NCI-H1417 treated with DMSO at 0.1 percent for 48 hours (cell line): Measurements from ENCODE around the gene LMF2.

ENCODE experiments used
- DNase-seq: peaks from one replicate; lab custom pipeline; 2025; lab: John Stamatoyannopoulos, UW

The LMF2 gene

DNA sequence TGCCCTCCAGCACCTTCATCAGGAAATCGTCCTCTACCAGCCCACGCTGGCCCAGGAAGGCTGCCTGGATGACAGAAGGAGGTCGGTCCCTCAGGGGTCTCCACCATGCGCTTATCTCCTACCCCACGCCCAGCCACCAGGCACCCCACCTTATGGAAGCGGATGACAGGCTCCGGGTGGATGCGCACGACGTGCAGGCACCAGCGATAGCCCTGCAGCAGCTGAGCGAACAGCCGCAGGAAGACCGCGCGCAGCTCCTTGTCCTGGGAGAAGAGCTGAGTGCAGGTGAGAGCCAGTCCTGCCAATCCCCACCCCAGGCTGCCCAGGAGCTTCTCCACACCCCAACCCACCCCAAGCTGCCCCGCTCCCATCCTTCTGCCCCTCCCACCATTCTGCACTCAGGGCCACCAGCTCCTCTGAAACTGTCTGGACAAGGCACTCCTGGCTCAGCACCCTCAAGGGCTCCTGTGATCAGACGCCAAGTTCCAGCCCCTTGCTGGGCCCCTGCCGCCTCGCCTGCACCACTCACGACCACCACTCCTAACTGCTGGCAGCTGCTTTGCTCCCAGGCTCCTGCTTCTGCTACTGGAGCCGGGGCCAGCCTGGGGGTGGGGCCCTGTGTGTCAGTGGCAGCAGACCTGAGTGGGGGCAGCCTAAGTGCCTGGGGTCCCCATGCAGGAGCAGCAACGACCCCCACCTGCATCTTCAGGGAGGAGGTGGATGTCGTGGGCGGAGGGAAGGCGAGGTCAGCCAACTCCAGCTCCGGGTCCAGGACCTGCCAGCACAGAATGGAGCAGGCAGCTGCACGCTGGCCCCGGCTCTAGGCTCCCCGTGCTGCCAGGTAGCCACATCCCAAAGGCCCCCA is 42.2 kb downstream of the LMF2 start:
- DNase-seq = no peak

GRCh38 chr22:50464451-50464850 is 43.1 kb downstream of the LMF2 start:
- DNase-seq = no peak

DNA sequence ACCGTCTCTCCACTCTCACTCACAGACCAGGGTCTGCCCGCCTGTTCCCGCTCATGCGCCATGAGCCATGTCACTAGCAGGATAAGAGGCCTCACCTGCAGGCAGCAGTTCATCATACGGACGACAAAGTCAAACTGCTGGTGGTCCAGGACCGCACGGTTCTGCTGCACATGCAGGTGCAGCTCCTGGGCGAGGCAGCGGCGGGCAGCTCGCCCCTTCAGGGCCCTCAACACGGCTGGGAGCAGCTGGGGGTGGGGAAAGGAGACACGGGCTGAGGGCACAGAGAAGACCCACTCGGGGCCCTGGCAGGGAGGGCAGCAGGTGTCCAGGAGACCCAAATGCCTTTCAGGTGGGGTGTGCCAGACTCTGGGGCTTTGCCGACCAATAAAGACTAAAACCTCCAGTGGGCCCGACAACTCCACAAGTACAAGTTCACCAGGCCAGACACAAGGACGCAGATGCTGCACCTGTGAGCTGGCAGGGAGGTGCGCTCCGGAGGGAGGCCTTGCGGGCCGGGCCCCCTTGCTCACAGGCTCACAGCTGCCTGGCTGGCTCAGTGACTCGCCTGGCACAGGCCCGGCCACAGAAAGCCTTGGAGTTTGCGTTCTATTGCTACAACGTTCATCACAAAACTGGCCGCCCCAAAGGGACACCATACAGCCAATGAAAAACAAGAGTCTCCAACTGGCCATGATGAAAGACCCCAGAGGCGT is 44.2 kb downstream of the LMF2 start:
- no peak for DNase-seq

DNA sequence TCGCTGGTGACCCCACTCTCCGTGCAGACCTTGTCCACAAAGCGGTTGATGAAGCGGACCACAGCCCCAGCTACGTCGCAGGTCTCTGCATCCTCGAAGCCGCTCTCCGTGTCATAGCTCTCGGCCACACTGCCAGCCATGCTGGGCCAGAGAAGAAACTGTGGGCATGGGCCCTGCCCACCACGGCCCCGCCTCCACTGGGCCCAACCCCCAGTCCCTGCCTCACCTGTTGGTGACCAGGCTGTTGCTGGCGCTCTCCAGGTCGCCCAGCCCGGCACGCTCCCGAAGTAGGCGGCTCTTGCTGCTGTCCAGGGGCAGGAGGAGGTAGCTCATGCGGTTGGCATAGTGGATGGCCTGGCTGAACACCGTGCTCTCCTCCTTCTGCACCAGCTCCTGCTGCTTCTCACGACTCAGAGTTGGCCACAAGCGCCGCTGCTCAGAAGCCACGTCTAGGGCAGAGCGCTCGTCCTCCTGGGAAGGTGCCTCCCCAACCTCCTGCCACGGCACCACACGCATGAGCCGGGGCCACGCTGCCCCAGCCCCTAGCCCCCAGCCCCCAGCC is 45.4 kb downstream of the LMF2 start:
- no peak for DNase-seq

DNA sequence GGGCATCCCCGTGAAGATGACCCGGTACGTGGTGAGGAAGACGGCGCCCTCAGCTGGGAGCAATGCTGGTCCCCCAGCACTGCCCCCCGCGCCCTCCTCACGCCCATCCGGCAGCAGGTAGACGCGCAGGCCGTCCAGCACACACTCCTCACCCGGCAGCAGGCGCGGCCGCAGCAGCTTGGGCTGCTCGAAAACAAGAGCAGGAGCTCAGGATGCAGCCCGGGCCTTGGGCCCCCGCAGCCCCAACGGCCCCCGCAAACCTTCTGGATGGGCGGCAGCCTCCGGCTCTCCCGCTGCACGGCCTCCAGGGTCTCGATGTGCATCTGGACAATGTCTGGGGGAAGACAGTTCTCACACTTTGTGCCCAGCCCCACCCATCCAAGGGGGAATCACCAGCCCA is 46.0 kb downstream of the LMF2 start:
- no peak for DNase-seq

- no peak for DNase-seq
Measured at GRCh38 chr22:50460938-50461337, 46.6 kb downstream of the LMF2 start.

- no peak for DNase-seq
Measured at GRCh38 chr22:50459496-50460140, 47.9 kb downstream of the LMF2 start.

GRCh38 chr22:50459016-50459415 is 48.5 kb downstream of the LMF2 start:
- DNase-seq = no peak

DNA sequence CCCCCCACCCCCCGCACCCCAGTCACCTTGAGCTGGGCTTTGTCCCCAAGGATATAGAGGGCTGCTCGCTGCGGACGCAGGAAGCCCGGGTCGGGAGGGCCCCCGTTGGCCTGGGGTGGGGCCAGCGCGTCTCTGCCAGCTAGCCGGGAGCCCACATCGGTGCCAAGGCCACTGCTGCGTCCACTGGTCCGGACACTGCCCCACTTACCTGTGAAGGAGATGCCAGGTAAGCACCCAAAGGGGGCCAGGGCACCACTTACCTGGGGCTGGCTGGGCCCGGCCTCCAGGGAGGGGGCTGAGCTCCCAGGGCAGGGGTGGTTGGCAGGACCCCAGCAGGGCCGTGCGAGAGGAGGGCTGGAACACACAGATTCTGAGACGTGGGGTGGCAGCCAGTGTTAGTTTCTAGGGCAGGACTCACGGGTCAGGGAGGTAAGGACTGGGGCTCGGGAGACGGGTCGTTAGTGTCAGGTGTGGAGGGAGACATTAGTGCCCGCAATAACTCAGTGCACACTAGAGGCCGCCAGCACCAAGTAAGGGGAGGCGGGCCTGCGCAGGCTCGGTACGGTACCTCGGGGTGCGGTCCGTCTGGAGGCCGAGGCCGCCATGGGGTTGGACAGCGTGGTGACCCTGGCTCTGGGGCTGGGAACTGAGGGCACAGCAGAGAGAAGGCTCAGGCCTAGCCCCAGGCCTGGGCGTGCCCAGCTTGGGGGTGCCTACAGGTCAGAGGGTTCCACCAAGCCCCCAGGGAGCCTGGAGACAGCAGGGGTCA is 50.9 kb downstream of the LMF2 start:
- no peak for DNase-seq

DNA sequence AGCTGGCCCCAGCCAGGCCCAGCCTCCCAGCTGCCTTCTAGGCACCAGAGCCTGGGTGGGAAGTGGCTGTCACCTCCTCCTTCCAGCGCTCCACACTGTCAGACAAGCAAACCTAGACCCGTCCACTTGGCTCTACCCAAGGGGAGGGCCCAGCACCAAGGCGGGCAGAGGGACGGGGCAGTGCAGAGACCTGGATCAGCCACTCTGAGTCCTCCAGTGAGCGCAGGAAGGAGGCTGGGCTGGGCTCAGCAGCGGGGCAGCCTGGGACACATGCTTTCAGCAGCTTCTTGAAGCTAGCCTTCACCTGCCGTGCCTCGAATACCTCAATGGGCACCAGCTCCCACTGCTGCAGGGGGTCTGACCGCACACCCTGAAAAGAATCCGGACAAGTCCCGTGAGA is 51.5 kb downstream of the LMF2 start:
- DNase-seq = no peak

DNA sequence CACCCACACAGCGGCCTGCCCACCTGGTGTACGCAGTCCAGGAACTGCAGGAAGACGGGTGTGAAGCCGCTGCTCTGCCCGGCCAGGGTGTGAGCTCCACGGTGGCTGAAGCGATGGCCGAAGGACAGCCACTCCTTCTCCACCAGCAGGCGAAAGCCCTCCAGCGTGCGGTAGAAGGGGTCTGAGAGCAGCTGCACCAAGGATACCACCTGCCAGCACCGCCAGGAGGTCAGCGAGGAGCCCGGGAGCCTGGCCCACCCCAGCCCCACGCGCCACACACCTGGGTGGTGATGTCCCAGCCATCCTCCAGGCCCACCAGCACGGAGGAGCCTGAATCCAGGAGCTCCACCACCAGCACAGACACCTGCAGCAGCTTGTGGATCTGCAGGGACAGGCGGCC is 52.3 kb downstream of the LMF2 start:
- no peak for DNase-seq

GRCh38 chr22:50454556-50455075 is 52.9 kb downstream of the LMF2 start:
- DNase-seq = no peak
